HG02571 (cell line): ENCODE measurements around the gene ARHGAP15.

Source experiments
- ATAC-seq: cut with Tn5 transposase; IDR thresholded peaks from one replicate; pipeline ENCODE4 v1.9.1; 2021; ENCODE audit warnings: mild to moderate bottlenecking, moderate library complexity; ENCODE audit not compliant: unreplicated experiment

Gene ARHGAP15

GRCh38 chr2:143792602-143793001 lies 663.4 kb downstream of the ARHGAP15 start:
- no peak for ATAC-seq

GRCh38 chr2:143793381-143793780 lies 664.2 kb downstream of the ARHGAP15 start:
- no peak for ATAC-seq

GRCh38 chr2:143796051-143796450 lies 666.8 kb downstream of the ARHGAP15 start:
- no peak for ATAC-seq

- ATAC-seq: no peak
These were observed 672.3 kb downstream of the ARHGAP15 start for GRCh38 chr2:143801561-143801960.

- peak; percentile 39 for ATAC-seq
These were observed 673.0 kb downstream of the ARHGAP15 start for GRCh38 chr2:143802242-143802641.

GRCh38 chr2:143802871-143803650 lies 673.8 kb downstream of the ARHGAP15 start:
- peak; percentile 74 for ATAC-seq

- no peak for ATAC-seq
These were observed 674.7 kb downstream of the ARHGAP15 start for GRCh38 chr2:143803936-143804335.

GRCh38 chr2:143805666-143806065 lies 676.4 kb downstream of the ARHGAP15 start:
- no peak for ATAC-seq

GRCh38 chr2:143807192-143807591 lies 678.0 kb downstream of the ARHGAP15 start:
- no peak for ATAC-seq

GRCh38 chr2:143807671-143808070 lies 678.5 kb downstream of the ARHGAP15 start:
- no peak for ATAC-seq

GRCh38 chr2:143808166-143808565 lies 678.9 kb downstream of the ARHGAP15 start:
- ATAC-seq: no peak

- ATAC-seq: no peak
These were observed 685.9 kb downstream of the ARHGAP15 start for GRCh38 chr2:143815082-143815481.

- ATAC-seq: no peak
These were observed 687.7 kb downstream of the ARHGAP15 start for GRCh38 chr2:143816916-143817315.
